Measurements from ENCODE around the gene PAX3.

The PAX3 gene

GRCh38 chr2:222280795-222281194 is 18.0 kb downstream of the PAX3 start:
- Histone ChIP-seq H3K9ac (ENCODE audit: low read length) (no peak overlapping the region), H3K4me1 (ENCODE audit: control insufficient read depth, insufficient read depth, low read length) (no peaks in the 10 kb centered on the region), H3K27me3 (replicated peaks; ENCODE audit: control insufficient read depth, insufficient read depth, low read length) (peaks cover 43% of the 10 kb centered on the region), H3K4me3 (ENCODE audit: low read length) (no peak overlapping the region), H3K36me3 (ENCODE audit: control insufficient read depth, insufficient read depth, low read length, severe bottlenecking) (no peaks in the 10 kb centered on the region), H3K9me3 (ENCODE audit: control insufficient read depth, low read length) (no peaks in the 10 kb centered on the region)
- DNase-seq (ENCODE audit: low read depth), result peak; percentile 47

GRCh38 chr2:222272446-222273015 is 26.3 kb downstream of the PAX3 start:
- peak; percentile 53 for DNase-seq (ENCODE audit: low read depth)
- H3K9ac ChIP-seq (ENCODE audit: low read length), result no peak overlapping the region
- peaks cover 28% of the 10 kb centered on the region for H3K27me3 ChIP-seq (replicated peaks; ENCODE audit: control insufficient read depth, insufficient read depth, low read length)
- H3K36me3 ChIP-seq (ENCODE audit: control insufficient read depth, insufficient read depth, low read length, severe bottlenecking), result no peaks in the 10 kb centered on the region
- H3K4me1 ChIP-seq (ENCODE audit: control insufficient read depth, insufficient read depth, low read length), result no peaks in the 10 kb centered on the region
- H3K9me3 ChIP-seq (ENCODE audit: control insufficient read depth, low read length), result no peaks in the 10 kb centered on the region
- no peak overlapping the region for H3K4me3 ChIP-seq (ENCODE audit: low read length)

- no peaks in the 10 kb centered on the region for H3K36me3 ChIP-seq (ENCODE audit: control insufficient read depth, insufficient read depth, low read length, severe bottlenecking)
- no peaks in the 10 kb centered on the region for H3K4me1 ChIP-seq (ENCODE audit: control insufficient read depth, insufficient read depth, low read length)
- no peak overlapping the region for H3K4me3 ChIP-seq (ENCODE audit: low read length)
- H3K9ac ChIP-seq (ENCODE audit: low read length), result no peak overlapping the region
- H3K27me3 ChIP-seq (replicated peaks; ENCODE audit: control insufficient read depth, insufficient read depth, low read length), result peaks cover 26% of the 10 kb centered on the region
- H3K9me3 ChIP-seq (ENCODE audit: control insufficient read depth, low read length), result no peaks in the 10 kb centered on the region
- DNase-seq (ENCODE audit: low read depth), result no peak
Observed at GRCh38 chr2:222271854-222272253, 26.9 kb downstream of the PAX3 start.

GRCh38 chr2:222270396-222270795 is 28.4 kb downstream of the PAX3 start:
- Histone ChIP-seq H3K4me3 (ENCODE audit: low read length) (no peak overlapping the region), H3K4me1 (ENCODE audit: control insufficient read depth, insufficient read depth, low read length) (no peaks in the 10 kb centered on the region), H3K27me3 (replicated peaks; ENCODE audit: control insufficient read depth, insufficient read depth, low read length) (peaks cover 19% of the 10 kb centered on the region), H3K9ac (ENCODE audit: low read length) (no peak overlapping the region), H3K36me3 (ENCODE audit: control insufficient read depth, insufficient read depth, low read length, severe bottlenecking) (no peaks in the 10 kb centered on the region), H3K9me3 (ENCODE audit: control insufficient read depth, low read length) (no peaks in the 10 kb centered on the region)
- DNase-seq (ENCODE audit: low read depth), result no peak

GRCh38 chr2:222269132-222269531 is 29.7 kb downstream of the PAX3 start:
- no peaks in the 10 kb centered on the region for H3K4me1 ChIP-seq (ENCODE audit: control insufficient read depth, insufficient read depth, low read length)
- no peak for DNase-seq (ENCODE audit: low read depth)
- no peaks in the 10 kb centered on the region for H3K36me3 ChIP-seq (ENCODE audit: control insufficient read depth, insufficient read depth, low read length, severe bottlenecking)
- no peak overlapping the region for H3K9ac ChIP-seq (ENCODE audit: low read length)
- H3K9me3 ChIP-seq (ENCODE audit: control insufficient read depth, low read length), result no peaks in the 10 kb centered on the region
- H3K27me3 ChIP-seq (replicated peaks; ENCODE audit: control insufficient read depth, insufficient read depth, low read length), result peaks cover 19% of the 10 kb centered on the region
- no peak overlapping the region for H3K4me3 ChIP-seq (ENCODE audit: low read length)

- no peaks in the 10 kb centered on the region for H3K36me3 ChIP-seq (ENCODE audit: control insufficient read depth, insufficient read depth, low read length, severe bottlenecking)
- no peaks in the 10 kb centered on the region for H3K9me3 ChIP-seq (ENCODE audit: control insufficient read depth, low read length)
- no peak overlapping the region for H3K9ac ChIP-seq (ENCODE audit: low read length)
- H3K27me3 ChIP-seq (replicated peaks; ENCODE audit: control insufficient read depth, insufficient read depth, low read length), result peaks cover 16% of the 10 kb centered on the region
- no peaks in the 10 kb centered on the region for H3K4me1 ChIP-seq (ENCODE audit: control insufficient read depth, insufficient read depth, low read length)
- H3K4me3 ChIP-seq (ENCODE audit: low read length), result no peak overlapping the region
- DNase-seq (ENCODE audit: low read depth), result peak; percentile 48
Observed at GRCh38 chr2:222268311-222268990, 30.3 kb downstream of the PAX3 start.

- Histone ChIP-seq H3K27me3 (replicated peaks; ENCODE audit: control insufficient read depth, insufficient read depth, low read length) (peaks cover 4% of the 10 kb centered on the region), H3K9me3 (ENCODE audit: control insufficient read depth, low read length) (no peaks in the 10 kb centered on the region), H3K9ac (ENCODE audit: low read length) (no peak overlapping the region), H3K4me1 (ENCODE audit: control insufficient read depth, insufficient read depth, low read length) (no peaks in the 10 kb centered on the region), H3K4me3 (ENCODE audit: low read length) (no peak overlapping the region), H3K36me3 (ENCODE audit: control insufficient read depth, insufficient read depth, low read length, severe bottlenecking) (no peaks in the 10 kb centered on the region)
- no peak for DNase-seq (ENCODE audit: low read depth)
Observed at GRCh38 chr2:222264791-222265320, 33.9 kb downstream of the PAX3 start.

GRCh38 chr2:222261504-222261903 is 37.3 kb downstream of the PAX3 start:
- H3K36me3 ChIP-seq (ENCODE audit: control insufficient read depth, insufficient read depth, low read length, severe bottlenecking), result no peaks in the 10 kb centered on the region
- H3K9ac ChIP-seq (ENCODE audit: low read length), result no peak overlapping the region
- H3K27me3 ChIP-seq (replicated peaks; ENCODE audit: control insufficient read depth, insufficient read depth, low read length), result no peaks in the 10 kb centered on the region
- no peaks in the 10 kb centered on the region for H3K9me3 ChIP-seq (ENCODE audit: control insufficient read depth, low read length)
- peak; percentile 53 for DNase-seq (ENCODE audit: low read depth)
- no peak overlapping the region for H3K4me3 ChIP-seq (ENCODE audit: low read length)
- no peaks in the 10 kb centered on the region for H3K4me1 ChIP-seq (ENCODE audit: control insufficient read depth, insufficient read depth, low read length)

GRCh38 chr2:222257645-222258044 is 41.2 kb downstream of the PAX3 start:
- Histone ChIP-seq H3K27me3 (replicated peaks; ENCODE audit: control insufficient read depth, insufficient read depth, low read length) (no peaks in the 10 kb centered on the region), H3K9me3 (ENCODE audit: control insufficient read depth, low read length) (no peaks in the 10 kb centered on the region), H3K4me1 (ENCODE audit: control insufficient read depth, insufficient read depth, low read length) (no peaks in the 10 kb centered on the region), H3K4me3 (ENCODE audit: low read length) (no peak overlapping the region), H3K36me3 (ENCODE audit: control insufficient read depth, insufficient read depth, low read length, severe bottlenecking) (no peaks in the 10 kb centered on the region), H3K9ac (ENCODE audit: low read length) (no peak overlapping the region)
- DNase-seq (ENCODE audit: low read depth), result no peak

GRCh38 chr2:222256250-222256649 is 42.5 kb downstream of the PAX3 start:
- no peak overlapping the region for H3K4me3 ChIP-seq (ENCODE audit: low read length)
- no peak overlapping the region for H3K9ac ChIP-seq (ENCODE audit: low read length)
- no peaks in the 10 kb centered on the region for H3K27me3 ChIP-seq (replicated peaks; ENCODE audit: control insufficient read depth, insufficient read depth, low read length)
- no peaks in the 10 kb centered on the region for H3K9me3 ChIP-seq (ENCODE audit: control insufficient read depth, low read length)
- H3K36me3 ChIP-seq (ENCODE audit: control insufficient read depth, insufficient read depth, low read length, severe bottlenecking), result no peaks in the 10 kb centered on the region
- H3K4me1 ChIP-seq (ENCODE audit: control insufficient read depth, insufficient read depth, low read length), result no peaks in the 10 kb centered on the region
- no peak for DNase-seq (ENCODE audit: low read depth)

- Histone ChIP-seq H3K27me3 (replicated peaks; ENCODE audit: control insufficient read depth, insufficient read depth, low read length) (no peaks in the 10 kb centered on the region), H3K4me1 (ENCODE audit: control insufficient read depth, insufficient read depth, low read length) (no peaks in the 10 kb centered on the region), H3K36me3 (ENCODE audit: control insufficient read depth, insufficient read depth, low read length, severe bottlenecking) (no peaks in the 10 kb centered on the region), H3K9ac (ENCODE audit: low read length) (no peak overlapping the region), H3K9me3 (ENCODE audit: control insufficient read depth, low read length) (no peaks in the 10 kb centered on the region), H3K4me3 (ENCODE audit: low read length) (no peak overlapping the region)
- no peak for DNase-seq (ENCODE audit: low read depth)
Observed at GRCh38 chr2:222255090-222255489, 43.7 kb downstream of the PAX3 start.
